Smooth muscle cell of the pulmonary artery (primary cell): ENCODE data around the gene APOC1. TPM values are rescaled to one million over a fixed set of nuclear protein-coding genes. Genes with fewer than 3 reads are reported as not detected.

Source experiments
- total RNA-seq: library from RNA; depleted of rRNA; stranded (reverse); fragments of >200 nt; gene quantifications from 2 replicates; pipeline ENCODE4 v1.2.3, GENCODE V29; 2014

The APOC1 gene
- 2.4 TPM in 1 of 2 replicates, not detected in the other for total RNA-seq

GRCh38 chr19:44914433-44915206, at the start of gene APOC1:
TSS of gene APOC1 (plus strand) at chr19:44914608. CDS start at chr19:44914892, 284 bp downstream.

DNA sequence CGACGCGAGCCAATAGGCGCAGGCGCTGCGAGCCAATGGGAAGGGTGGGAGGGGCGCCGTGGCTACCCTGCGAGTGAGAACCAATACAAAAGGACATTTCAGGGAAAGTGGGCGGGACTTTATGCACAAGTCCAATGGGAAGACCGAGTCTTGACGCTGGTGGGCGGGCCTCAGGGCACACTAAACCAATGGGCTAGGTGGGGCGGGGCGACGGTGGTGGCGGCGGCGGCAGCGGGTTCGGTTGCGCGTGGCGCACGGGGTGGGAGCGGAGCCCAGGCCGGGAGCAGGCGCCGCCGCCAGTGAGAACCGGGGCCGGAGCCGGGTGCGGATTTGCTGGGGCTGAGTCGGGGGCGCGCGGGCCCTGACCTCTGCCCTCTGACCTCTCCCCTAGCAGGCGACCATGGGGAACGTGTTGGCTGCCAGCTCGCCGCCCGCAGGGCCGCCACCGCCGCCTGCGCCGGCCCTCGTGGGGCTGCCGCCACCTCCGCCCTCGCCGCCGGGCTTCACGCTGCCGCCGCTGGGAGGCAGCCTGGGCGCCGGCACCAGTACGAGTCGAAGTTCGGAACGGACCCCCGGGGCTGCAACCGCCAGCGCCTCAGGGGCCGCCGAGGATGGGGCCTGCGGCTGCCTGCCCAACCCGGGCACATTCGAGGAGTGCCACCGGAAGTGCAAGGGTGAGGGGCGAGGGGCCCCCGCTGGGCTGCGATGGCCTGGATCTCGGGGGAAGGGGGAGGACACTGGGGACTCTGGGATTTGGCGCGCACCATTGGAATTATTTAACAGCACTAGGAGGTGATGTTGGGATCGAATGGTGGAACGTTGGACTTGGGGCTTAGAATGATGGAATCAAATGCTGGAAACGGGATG, 23.2 kb upstream of the APOC1 start, which contains the start of gene TOMM40:
Gene TOMM40, plus strand, starts transcription at position 239 of the 867 bp plus-strand sequence. Its CDS starts 162 bp downstream, at position 401.

DNA sequence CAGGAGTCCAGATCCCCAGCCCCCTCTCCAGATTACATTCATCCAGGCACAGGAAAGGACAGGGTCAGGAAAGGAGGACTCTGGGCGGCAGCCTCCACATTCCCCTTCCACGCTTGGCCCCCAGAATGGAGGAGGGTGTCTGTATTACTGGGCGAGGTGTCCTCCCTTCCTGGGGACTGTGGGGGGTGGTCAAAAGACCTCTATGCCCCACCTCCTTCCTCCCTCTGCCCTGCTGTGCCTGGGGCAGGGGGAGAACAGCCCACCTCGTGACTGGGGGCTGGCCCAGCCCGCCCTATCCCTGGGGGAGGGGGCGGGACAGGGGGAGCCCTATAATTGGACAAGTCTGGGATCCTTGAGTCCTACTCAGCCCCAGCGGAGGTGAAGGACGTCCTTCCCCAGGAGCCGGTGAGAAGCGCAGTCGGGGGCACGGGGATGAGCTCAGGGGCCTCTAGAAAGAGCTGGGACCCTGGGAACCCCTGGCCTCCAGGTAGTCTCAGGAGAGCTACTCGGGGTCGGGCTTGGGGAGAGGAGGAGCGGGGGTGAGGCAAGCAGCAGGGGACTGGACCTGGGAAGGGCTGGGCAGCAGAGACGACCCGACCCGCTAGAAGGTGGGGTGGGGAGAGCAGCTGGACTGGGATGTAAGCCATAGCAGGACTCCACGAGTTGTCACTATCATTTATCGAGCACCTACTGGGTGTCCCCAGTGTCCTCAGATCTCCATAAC, 8.8 kb upstream of the APOC1 start, which contains the start of gene APOE:
Gene APOE, plus strand, starts transcription at position 360 of the 724 bp plus-strand sequence. CDS start 829 bp downstream, outside the sequence.

GRCh38 chr19:44942067-44942571, 27.7 kb downstream of the APOC1 start, which contains the start of gene APOC4:
TSS of gene APOC4 (plus strand) at chr19:44942237. CDS start at chr19:44942278, 41 bp downstream.

DNA sequence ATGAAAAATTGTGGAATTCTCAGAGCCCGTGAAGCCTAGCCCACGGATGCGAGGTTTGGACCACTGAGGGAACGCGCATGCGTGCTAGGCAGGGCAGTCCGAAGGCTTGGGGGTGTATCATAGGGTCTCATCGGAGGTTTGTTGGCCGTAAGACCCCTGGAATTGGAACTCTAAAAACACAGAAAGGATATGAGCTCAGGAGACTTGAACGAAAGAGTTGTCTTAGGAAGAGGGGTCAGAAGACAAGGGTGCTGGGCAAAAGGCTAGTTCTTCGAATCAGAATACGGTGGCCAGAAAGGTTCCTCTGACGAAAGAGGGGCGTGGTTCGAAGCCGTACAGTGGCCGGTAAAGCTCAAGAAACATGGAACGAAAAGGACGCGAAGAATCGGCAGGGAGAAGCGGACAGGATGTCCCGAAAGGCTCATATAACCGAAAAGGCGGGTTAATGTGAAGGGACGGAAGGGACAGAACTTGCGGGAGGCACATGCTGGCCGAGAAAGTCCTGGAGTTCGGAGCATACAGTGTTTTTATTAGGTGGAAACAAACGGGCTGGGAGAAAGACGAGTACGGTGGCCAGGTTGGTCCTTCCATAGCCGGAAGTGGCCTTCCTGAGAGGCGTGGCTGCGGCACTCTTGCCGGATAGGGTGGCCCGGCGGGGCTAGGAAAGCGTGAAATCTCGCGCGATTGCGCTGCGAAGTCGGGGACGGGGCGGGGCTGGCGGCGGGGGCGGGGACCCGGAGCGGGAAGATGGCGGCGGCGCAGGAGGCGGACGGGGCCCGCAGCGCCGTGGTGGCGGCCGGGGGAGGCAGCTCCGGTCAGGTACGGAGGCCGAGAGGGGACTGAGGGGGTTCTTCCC, 40.5 kb downstream of the APOC1 start, which contains the start of gene CLPTM1:
Gene CLPTM1, plus strand, starts transcription at position 732 of the 856 bp plus-strand sequence. Its CDS starts 16 bp downstream, at position 748.

Other genes starting within 250 kb of the APOC1 start
- 3.8 and 5.6 TPM in 2 replicates for gene CEACAM19, start 243.1 kb upstream of the APOC1 start, total RNA-seq
- not detected in 2 replicates for gene CEACAM16, start 215.5 kb upstream of the APOC1 start, total RNA-seq
- gene BCL3, start 165.9 kb upstream of the APOC1 start, total RNA-seq, result 17.3 and 18.8 TPM in 2 replicates
- 0.07 TPM in 1 of 2 replicates, not detected in the other for gene CBLC, start 136.7 kb upstream of the APOC1 start, total RNA-seq
- 25.3 and 34.6 TPM in 2 replicates for gene BCAM, start 105.5 kb upstream of the APOC1 start, total RNA-seq
- gene NECTIN2, start 68.3 kb upstream of the APOC1 start, total RNA-seq, result 85.9 and 97.6 TPM in 2 replicates
- 32.3 and 45.9 TPM in 2 replicates for gene TOMM40, start 23.4 kb upstream of the APOC1 start, total RNA-seq
- 2.0 and 165 TPM in 2 replicates for gene APOE, start 8.8 kb upstream of the APOC1 start, total RNA-seq
- not detected in 2 replicates for gene APOC4, start 27.6 kb downstream of the APOC1 start, total RNA-seq
- gene APOC2, start 31.4 kb downstream of the APOC1 start, total RNA-seq, result not detected in 2 replicates
- 52.5 and 95.7 TPM in 2 replicates for gene CLPTM1, start 40.8 kb downstream of the APOC1 start, total RNA-seq
- 6.1 and 16.4 TPM in 2 replicates for gene RELB, start 86.9 kb downstream of the APOC1 start, total RNA-seq
- 14.0 and 18.0 TPM in 2 replicates for gene CLASRP, start 124.4 kb downstream of the APOC1 start, total RNA-seq
- gene ZNF296, start 161.9 kb downstream of the APOC1 start, total RNA-seq, result 0.07 and 0.17 TPM in 2 replicates
- gene GEMIN7, start 164.7 kb downstream of the APOC1 start, total RNA-seq, result 11.5 and 21.7 TPM in 2 replicates
- 28.2 and 30.7 TPM in 2 replicates for gene PPP1R37, start 178.6 kb downstream of the APOC1 start, total RNA-seq
- 0.07 and 0.26 TPM in 2 replicates for gene NKPD1, start 246.4 kb downstream of the APOC1 start, total RNA-seq